PC-9 (cell line): Measurements from ENCODE around the gene SNX9. TPM values are rescaled to one million over a fixed set of nuclear protein-coding genes. Genes with fewer than 3 reads are reported as not detected.

Source experiments
- BruUV-seq: library from RNA; stranded (reverse); fragments of 400-500 nt; replicated peaks from 2 replicates; lab custom pipeline; 2021; lab: Mats Ljungman, UMichigan
- CTCF ChIA-PET: fragments of 300-600 bp; sonication (Branson Sonifier 250); formaldehyde crosslinking; loops from one replicate; lab custom pipeline; 2022; ENCODE audit warnings: antibody characterized with exemption; lab: Charles Lee
- POLR2A ChIA-PET: fragments of 300-600 bp; sonication (Branson Sonifier 250); formaldehyde crosslinking; loops from one replicate; lab custom pipeline; 2022; ENCODE audit warnings: antibody characterized with exemption; ENCODE audit not compliant: unreplicated experiment; lab: Charles Lee
- DNase-seq, 2 experiments: peaks; one replicate each; pipeline versions ENCODE4 v3.0.0 to v3.0.0-alpha.2; 2015 to 2022; ENCODE audit warnings: mixed read lengths in 1 of 2
- H2AFZ ChIP-seq: fragments of 200-600 bp; sonication (generic); 2 replicates; pipeline ENCODE4 v1.8.1; 2017; ENCODE audit warnings: antibody characterized with exemption
- H3F3A ChIP-seq: fragments of 200-600 bp; sonication (generic); 2 replicates; pipeline ENCODE4 v1.8.1; 2017; ENCODE audit warnings: antibody characterized with exemption, mild to moderate bottlenecking, low read depth; ENCODE audit not compliant: insufficient read depth
- H3K27ac ChIP-seq: fragments of 200-600 bp; sonication (generic); 2 replicates; pipeline ENCODE4 v1.6.1; 2016; ENCODE audit warnings: mixed run types
- H3K27me3 ChIP-seq: fragments of 200-600 bp; sonication (generic); 2 replicates; pipeline ENCODE4 v1.6.1; 2016; ENCODE audit warnings: low read depth, mixed run types; ENCODE audit not compliant: insufficient read depth
- H3K36me3 ChIP-seq: fragments of 200-600 bp; sonication (generic); 2 replicates; pipeline ENCODE4 v1.6.1; 2016; ENCODE audit warnings: low read depth, mixed run types
- H3K4me1 ChIP-seq: fragments of 200-600 bp; sonication (generic); replicated peaks from 2 replicates; pipeline ENCODE4 v1.6.1; 2016; ENCODE audit warnings: mixed run types; ENCODE audit not compliant: insufficient read depth
- H3K4me2 ChIP-seq: fragments of 200-600 bp; sonication (generic); 2 replicates; pipeline ENCODE4 v1.6.1; 2017; ENCODE audit warnings: mixed run types
- H3K4me3 ChIP-seq: fragments of 200-600 bp; sonication (generic); 2 replicates; pipeline ENCODE4 v1.6.1; 2016; ENCODE audit warnings: mixed run types
- H3K79me2 ChIP-seq: fragments of 200-600 bp; sonication (generic); 2 replicates; pipeline ENCODE4 v1.6.1; 2017; ENCODE audit warnings: low read depth, mixed run types
- H3K9me2 ChIP-seq: fragments of 200-600 bp; sonication (generic); 2 replicates; pipeline ENCODE4 v1.8.1; 2017; ENCODE audit warnings: mild to moderate bottlenecking; ENCODE audit not compliant: insufficient read depth
- H3K9me3 ChIP-seq: fragments of 200-600 bp; sonication (generic); 2 replicates; pipeline ENCODE4 v1.8.1; 2016; ENCODE audit warnings: low read depth; ENCODE audit not compliant: insufficient read depth
- H4K20me1 ChIP-seq: fragments of 200-600 bp; sonication (generic); 2 replicates; pipeline ENCODE4 v1.8.1; 2017; ENCODE audit not compliant: insufficient read depth
- CTCF ChIP-seq: fragments of 200-600 bp; sonication (generic); conservative IDR thresholded peaks from 2 replicates; pipeline ENCODE4 v1.6.1; 2017; ENCODE audit warnings: mixed run types, antibody characterized with exemption, mild to moderate bottlenecking, moderate library complexity
- EZH2 ChIP-seq: fragments of 200-600 bp; sonication (generic); IDR thresholded peaks from 2 replicates; pipeline ENCODE4 v1.8.0; 2017; ENCODE audit warnings: antibody characterized with exemption, low read depth
- intact Hi-C: fragments of 100-400 bp; cut with micrococcal nuclease; formaldehyde crosslinking; loops from one replicate; pipeline ENCODE4 v1.10.0; 2022; ENCODE audit not compliant: unreplicated experiment
- total RNA-seq: library from RNA; stranded (reverse); gene quantifications from 2 replicates; pipeline ENCODE4 v1.2.3, GENCODE V29; 2021

SNX9 gene
- total RNA-seq, 1 experiment from 2014 or later: 25.0 TPM

GRCh38 chr6:157943964-157944283, 120.9 kb downstream of the SNX9 start:
- Histone ChIP-seq H3K4me2 (no peak overlapping the region), H3K79me2 (no peaks in the 10 kb centered on the region), H3K9me2 (no peaks in the 10 kb centered on the region), H3K9me3 (no peaks in the 10 kb centered on the region), H3K4me1 (no peaks in the 10 kb centered on the region), H4K20me1 (no peaks in the 10 kb centered on the region), H3K4me3 (no peak overlapping the region), H3F3A (peaks cover 3% of the 10 kb centered on the region; the same call in 1 of the 2 replicates), H3K36me3 (peaks cover 13% of the 10 kb centered on the region), H3K27me3 (no peaks in the 10 kb centered on the region), H2AFZ (no peak overlapping the region), H3K27ac (no peak overlapping the region)
- no TSS peak for BruUV-seq
- ChIA-PET CTCF (no interaction called here), POLR2A (no interaction called here)
- intact Hi-C loops: no loop called here
- DNase-seq: no peak
- TF ChIP-seq EZH2 (no peak), CTCF (no peak)

GRCh38 chr6:157944983-157945931, 122.2 kb downstream of the SNX9 start:
- Histone ChIP-seq H3K4me2 (no peak overlapping the region), H3K9me3 (peaks cover 5% of the 10 kb centered on the region; the same call in 1 of the 2 replicates)

DNA sequence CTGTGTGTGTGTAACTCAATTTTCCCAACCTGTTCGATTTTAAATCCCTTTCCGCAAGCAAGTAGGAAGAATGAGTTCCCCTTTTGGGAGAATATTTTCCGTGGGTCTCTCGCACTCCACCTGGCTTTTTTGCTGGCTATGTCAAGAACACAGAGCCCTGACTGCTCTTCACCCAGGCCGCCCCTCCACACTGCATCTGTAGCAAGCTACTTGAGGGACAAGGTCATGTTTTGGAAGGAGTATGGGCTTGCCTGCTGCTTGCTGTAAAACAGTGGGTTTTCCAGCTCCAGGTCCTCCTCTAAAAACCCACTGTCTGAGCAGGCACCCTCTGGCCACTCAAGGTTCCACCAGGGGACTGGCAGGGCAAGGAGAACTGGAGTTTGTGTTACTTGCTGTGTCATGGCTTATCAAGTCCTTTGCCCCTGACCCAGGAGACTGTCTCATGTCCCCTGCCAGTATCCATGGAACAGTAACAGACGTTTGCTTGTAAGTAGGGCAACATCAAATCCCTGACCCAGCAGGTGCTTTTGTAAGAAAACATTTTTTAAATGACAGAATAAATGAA, 123.1 kb downstream of the SNX9 start:
- DNase-seq: no peak
- intact Hi-C loops: no loop called here
- CTCF ChIA-PET: no interaction called here

More at GRCh38 chr6:157944983-157945931, 122.2 kb downstream of the SNX9 start:
- intact Hi-C loops: no loop called here
- ChIA-PET CTCF (no interaction called here), POLR2A (no interaction called here)
- Histone ChIP-seq H3K9me2 (no peaks in the 10 kb centered on the region), H3K36me3 (peaks cover 13% of the 10 kb centered on the region), H2AFZ (no peak overlapping the region), H4K20me1 (no peaks in the 10 kb centered on the region), H3K4me1 (no peaks in the 10 kb centered on the region), H3F3A (peaks cover 3% of the 10 kb centered on the region; the same call in 1 of the 2 replicates), H3K4me3 (no peak overlapping the region), H3K27me3 (no peaks in the 10 kb centered on the region), H3K79me2 (no peaks in the 10 kb centered on the region), H3K27ac (no peak overlapping the region)
- DNase-seq: no peak
- no peak for TF ChIP-seq EZH2
- no peak for TF ChIP-seq CTCF
- no TSS peak for BruUV-seq

More for the DNA sequence above, 123.1 kb downstream of the SNX9 start:
- Histone ChIP-seq H3K27ac (no peak overlapping the region), H3K9me3 (peaks cover 10% of the 10 kb centered on the region; the same call in 1 of the 2 replicates), H3K9me2 (no peaks in the 10 kb centered on the region), H3K36me3 (peaks cover 13% of the 10 kb centered on the region), H2AFZ (no peak overlapping the region), H3K27me3 (no peaks in the 10 kb centered on the region), H4K20me1 (no peaks in the 10 kb centered on the region), H3K4me3 (no peak overlapping the region), H3K79me2 (no peaks in the 10 kb centered on the region), H3K4me2 (no peak overlapping the region), H3F3A (peaks cover 6% of the 10 kb centered on the region; the same call in 1 of the 2 replicates), H3K4me1 (no peaks in the 10 kb centered on the region)
- BruUV-seq: no TSS peak
- no peak for TF ChIP-seq EZH2
- TF ChIP-seq CTCF: no peak
- POLR2A ChIA-PET: no interaction called here
